GM21515 (cell line): ENCODE results near the gene RRP7A.
"Not testable (repeated sequence)": the region's sequence is repeated elsewhere in the genome, so short reads cannot be mapped to it uniquely, and the experiment has no call there.

ENCODE experiments used
- ATAC-seq: cut with Tn5 transposase; IDR thresholded peaks from one replicate; pipeline ENCODE4 v1.9.1; 2021; ENCODE audit not compliant: unreplicated experiment

RRP7A gene

DNA sequence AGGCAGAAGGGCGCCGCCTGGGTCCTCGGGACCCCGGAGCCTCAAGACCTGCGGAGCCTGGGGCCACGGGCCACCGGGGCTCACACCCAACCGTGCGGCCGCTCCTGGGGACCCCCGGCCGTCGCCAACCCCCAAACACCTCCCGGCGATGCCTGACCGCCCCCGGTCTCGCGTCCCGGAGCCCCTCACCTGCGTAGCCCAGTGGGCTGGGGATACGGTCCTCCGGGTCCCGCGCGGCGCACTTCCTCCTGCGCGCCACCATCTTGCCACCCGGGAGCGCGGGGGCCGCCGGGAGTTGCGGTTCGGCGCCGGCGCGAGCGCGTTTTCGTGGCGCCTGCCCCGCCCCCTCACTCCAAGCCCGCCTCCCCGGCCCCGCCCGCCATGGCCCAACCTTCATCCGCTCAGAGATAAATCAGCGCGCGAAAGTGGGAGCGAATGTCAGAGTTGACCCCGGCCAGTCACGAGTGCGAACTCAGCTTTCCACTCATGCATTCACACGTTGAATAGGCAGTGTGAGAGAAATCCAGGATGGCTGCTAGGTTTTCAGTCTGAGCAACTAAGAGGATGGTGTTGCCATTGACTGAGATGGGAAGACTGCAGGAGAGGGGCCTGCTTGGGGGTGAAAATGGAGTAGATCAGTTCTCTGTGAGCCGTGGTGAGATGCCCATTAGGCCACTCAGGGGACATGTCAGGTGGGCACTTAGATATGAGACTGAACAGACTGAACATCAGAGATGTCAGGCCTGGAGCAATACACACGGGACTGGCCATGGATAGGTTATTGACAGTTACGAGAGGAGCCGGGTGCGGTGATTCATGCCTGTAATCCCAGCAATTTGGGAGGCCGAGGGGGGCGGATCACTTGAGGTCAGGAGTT lies at the start of gene RRP7A:
Gene RRP7A (minus strand): TSS at position 272 of the 877 bp plus-strand sequence. CDS start 10 bp downstream, at position 262.
- peak; percentile 63 for ATAC-seq

- not testable (repeated sequence) for ATAC-seq
Observed at GRCh38 chr22:42567950-42568349, 48.4 kb upstream of the RRP7A start.

- ATAC-seq, result no peak
Observed at GRCh38 chr22:42565956-42566355, 46.4 kb upstream of the RRP7A start.

DNA sequence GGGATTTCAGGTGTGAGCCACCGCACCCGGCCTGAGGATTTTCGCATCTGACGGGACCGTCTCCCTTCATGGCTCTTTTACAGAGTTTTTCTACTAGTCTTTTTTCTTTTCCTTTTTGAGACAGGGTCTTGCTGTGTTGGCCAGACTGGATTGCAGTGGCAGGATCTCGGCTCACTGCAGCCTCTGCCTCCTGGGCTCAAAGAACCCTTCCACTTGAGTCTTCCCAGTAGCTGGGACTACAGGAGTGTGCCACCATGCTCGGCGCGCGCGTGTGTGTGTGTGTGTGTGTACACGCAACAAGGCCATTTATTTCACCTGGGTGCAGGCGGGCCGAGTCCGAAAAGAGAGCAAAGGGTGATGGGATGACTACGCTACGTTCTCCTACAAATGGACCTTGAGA lies 45.1 kb upstream of the RRP7A start:
- no peak for ATAC-seq

- not testable (repeated sequence) for ATAC-seq
Observed at GRCh38 chr22:42563943-42564342, 44.3 kb upstream of the RRP7A start.

DNA sequence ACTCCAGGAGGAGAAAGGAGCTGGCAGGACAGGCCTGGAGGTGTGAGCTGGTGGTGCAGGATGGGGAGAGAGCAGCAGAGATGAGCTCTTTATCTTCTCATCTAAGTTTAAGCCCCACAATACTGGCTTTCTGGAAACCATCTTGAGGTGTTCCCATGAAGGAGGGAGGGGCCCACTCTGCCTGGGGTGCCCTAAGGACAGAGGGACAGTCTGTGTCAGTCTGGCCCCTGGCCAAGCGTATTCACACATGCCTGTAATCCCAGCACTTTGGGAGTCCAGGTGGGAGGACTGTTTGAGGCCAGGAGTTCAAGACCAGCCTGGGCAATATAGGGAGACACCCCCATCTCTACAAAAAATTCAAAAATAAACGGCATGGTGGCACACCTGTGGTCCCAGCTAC lies 43.1 kb upstream of the RRP7A start:
- no peak for ATAC-seq

DNA sequence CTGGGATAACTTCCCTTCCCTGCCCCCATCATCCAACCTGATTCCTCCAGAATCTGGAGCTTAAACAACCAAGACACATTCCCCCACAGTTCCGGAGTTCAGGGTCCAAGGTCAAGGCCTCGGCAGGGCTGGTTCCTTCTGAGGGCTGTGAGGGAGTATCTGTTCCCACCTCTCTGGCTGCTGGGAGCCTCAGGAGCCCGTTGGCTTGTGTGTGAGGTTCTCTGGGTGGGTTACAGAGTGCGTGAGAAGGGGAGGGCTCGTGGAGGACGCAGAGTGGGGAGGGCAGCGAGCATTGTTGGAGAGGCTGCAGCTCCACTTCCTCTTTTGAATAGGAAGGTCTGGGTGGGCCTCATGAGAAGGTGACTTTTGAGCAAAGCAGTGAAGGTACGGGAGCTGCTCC lies 42.7 kb upstream of the RRP7A start:
- ATAC-seq, result no peak

GRCh38 chr22:42561856-42562255 lies 42.3 kb upstream of the RRP7A start:
- no peak for ATAC-seq

DNA sequence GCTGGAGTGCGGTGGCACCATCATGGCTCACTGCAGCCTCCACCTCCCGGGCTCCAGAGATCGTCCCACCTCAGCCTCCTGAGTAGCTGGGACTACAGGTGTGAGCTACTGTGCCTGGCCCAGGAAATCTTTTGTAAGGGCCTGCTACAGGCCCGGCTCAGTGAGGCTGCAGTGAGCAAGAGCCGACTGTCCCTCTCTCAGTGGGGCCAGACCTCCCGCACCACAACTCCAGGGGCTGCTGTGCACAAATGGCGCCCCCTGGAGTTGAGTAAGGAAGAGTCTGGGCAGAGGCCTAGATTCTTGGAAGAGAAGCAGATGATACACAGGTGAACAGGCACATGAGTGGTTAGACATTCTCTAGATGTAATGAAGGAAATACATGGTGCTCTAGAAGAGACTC lies 41.2 kb upstream of the RRP7A start:
- ATAC-seq, result no peak

GRCh38 chr22:42560381-42560780 lies 40.8 kb upstream of the RRP7A start:
- ATAC-seq, result no peak

DNA sequence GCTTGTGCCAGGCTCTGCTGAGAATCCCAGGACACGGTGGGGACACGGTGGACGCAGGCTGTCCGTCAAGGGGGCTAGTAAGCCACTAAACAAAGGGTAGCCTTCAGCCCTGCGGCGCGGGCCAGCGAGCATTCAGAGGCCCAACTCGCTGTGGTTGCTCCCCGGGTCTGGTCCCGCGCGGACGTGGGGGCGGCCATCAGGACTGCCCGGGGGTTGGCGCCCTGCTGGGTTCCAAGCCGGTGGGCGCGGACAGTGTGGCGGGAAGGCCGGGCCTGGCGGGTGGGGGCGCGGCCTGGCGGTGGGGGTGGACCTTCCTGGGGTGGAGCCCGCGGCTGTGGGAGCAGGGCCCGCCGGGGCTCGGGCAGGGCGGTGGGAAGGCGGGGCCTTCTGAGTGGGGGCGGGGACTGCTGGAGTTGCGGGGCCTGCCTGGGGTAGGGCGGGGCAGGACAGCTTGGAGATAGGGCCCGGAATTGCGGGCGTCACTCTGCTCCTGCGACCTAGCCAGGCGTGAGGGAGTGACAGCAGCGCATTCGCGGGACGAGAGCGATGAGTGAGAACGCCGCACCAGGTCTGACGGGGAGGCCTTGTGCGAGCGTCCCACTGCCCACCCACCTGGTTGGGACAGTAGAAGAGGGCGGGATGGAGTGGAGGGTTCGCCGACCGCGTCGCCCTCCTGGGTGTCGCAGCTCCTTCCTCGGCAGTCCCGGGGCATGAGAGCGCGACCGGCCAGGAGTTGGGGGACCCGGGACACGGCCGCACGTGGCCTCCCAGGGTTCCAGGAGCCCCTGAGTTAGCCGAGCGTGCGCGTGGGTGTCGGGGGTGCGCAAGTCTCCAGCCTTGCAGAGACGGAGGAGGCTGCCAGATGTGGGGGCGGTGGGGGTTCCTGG lies 34.1 kb upstream of the RRP7A start, which contains the start of gene SERHL2:
Gene SERHL2 (plus strand): TSS at position 482 of the 887 bp plus-strand sequence. CDS start 65 bp downstream, at position 547.
- peak; percentile 57 for ATAC-seq

- not testable (repeated sequence) for ATAC-seq
Observed at GRCh38 chr22:42552294-42552647, 32.7 kb upstream of the RRP7A start.

- no peak for ATAC-seq
Observed at GRCh38 chr22:42549331-42550060, 29.9 kb upstream of the RRP7A start.

GRCh38 chr22:42548597-42549330 lies 29.2 kb upstream of the RRP7A start:
- no peak for ATAC-seq

GRCh38 chr22:42548126-42548525 lies 28.5 kb upstream of the RRP7A start:
- not testable (repeated sequence) for ATAC-seq

DNA sequence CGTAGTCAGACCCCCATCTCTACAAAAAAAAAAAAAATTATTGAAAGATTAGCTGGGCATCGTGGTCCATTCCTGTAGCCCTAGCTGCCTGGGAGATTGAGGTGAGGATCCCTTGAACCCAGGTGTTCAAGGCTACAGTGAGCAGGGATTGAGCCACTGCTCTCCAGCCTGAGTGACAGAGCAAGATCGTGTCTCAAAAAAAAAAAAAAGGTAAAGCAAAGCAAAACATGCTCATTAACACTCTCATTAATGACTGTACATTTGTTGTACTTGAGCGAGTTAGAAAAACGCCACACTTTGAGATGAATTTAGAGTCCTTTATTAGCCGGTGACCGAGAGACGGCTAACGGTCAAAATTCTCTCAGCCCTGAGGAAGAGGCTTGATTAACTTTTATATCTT lies 28.0 kb upstream of the RRP7A start:
- ATAC-seq, result no peak

- ATAC-seq, result no peak
Observed at GRCh38 chr22:42544686-42545085, 25.1 kb upstream of the RRP7A start.

- not testable (repeated sequence) for ATAC-seq
Observed at GRCh38 chr22:42539236-42539771, 19.7 kb upstream of the RRP7A start.

DNA sequence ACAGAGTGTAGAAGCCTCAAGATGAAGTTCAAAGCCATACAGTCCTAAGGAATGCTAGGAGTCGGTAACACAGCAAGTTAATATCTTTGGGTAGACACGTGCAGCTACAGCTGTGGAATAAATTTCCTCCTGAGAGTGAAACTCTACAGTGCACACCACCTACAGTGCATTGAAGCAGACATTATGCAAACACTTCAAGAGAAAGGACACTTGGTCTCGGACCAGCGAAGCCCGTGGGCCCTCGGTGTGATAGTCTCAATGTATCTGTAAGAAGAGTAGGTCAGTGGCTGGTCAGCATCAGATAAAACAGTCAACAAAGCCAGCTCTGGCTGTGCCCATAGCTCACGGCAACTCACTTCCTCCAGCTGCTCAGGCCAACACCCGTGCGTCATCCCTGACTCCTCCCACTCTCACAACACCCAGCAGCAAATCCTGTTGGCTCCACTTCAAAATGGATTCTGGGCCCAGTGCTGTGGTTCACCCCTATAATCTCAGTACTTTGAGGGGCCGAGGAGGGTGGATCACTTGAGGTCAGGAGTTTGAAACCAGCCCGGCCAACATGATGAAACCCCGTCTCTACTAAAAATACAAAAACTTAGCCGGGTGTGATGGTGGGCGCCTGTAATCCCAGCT lies 17.7 kb upstream of the RRP7A start:
- not testable (repeated sequence) for ATAC-seq

GRCh38 chr22:42536634-42537033 lies 17.0 kb upstream of the RRP7A start:
- not testable (repeated sequence) for ATAC-seq
